AG04450 (cell line): ENCODE results near the gene DMD. TPM values are rescaled to one million over a fixed set of nuclear protein-coding genes. Genes with fewer than 3 reads are reported as not detected.

Experiments
- CTCF ChIA-PET: fragments of 300-600, 350-600 bp; formaldehyde crosslinking; extraction: SDS; loops from one replicate; lab custom pipeline; 2022; ENCODE audit warnings: antibody characterized with exemption, inconsistent platforms; lab: Charles Lee
- POLR2A ChIA-PET: fragments of 350-600 bp; formaldehyde crosslinking; extraction: SDS; loops from one replicate; lab custom pipeline; 2021; ENCODE audit warnings: antibody characterized with exemption, inconsistent platforms; lab: Yijun Ruan, JAX
- DNase-seq: peaks from one replicate; pipeline ENCODE4 v3.0.0-alpha.2; 2011; ENCODE audit warnings: low read depth, low spot score
- H3K27ac ChIP-seq: one replicate; pipeline ENCODE4 v1.5.1; 2012; ENCODE audit warnings: low read depth, low read length, control low read depth
- H3K27me3 ChIP-seq: one replicate; pipeline ENCODE4 v1.6.0; 2012; ENCODE audit warnings: low read length; ENCODE audit not compliant: control insufficient read depth, insufficient read depth
- H3K4me3 ChIP-seq: 2 replicates; pipeline ENCODE4 v1.5.1; 2011; ENCODE audit warnings: mild to moderate bottlenecking, low read depth, low read length, control low read depth
- H3K9me3 ChIP-seq: 2 replicates; pipeline ENCODE4 v1.5.1; 2012; ENCODE audit warnings: low read length; ENCODE audit not compliant: control insufficient read depth, insufficient read depth
- CTCF ChIP-seq: IDR thresholded peaks from 2 replicates; pipeline ENCODE4 v1.5.1; 2011; ENCODE audit warnings: low read depth, low read length, control low read depth, inconsistent platforms
- polyA plus RNA-seq: library from polyadenylated mRNA; depleted of rRNA; stranded (reverse); fragments of >200 nt; gene quantifications from 2 replicates; pipeline ENCODE4 v1.2.3, GENCODE V29; 2011

DMD gene
- polyA plus RNA-seq, 1 experiment: 7.6 TPM

- H3K9me3 ChIP-seq: no peaks in the 10 kb centered on the region
- ChIA-PET CTCF (no interaction called here), POLR2A (no interaction called here)
- H3K27me3 ChIP-seq: no peaks in the 10 kb centered on the region
- no peak overlapping the region for H3K27ac ChIP-seq
- TF ChIP-seq CTCF: no peak
- DNase-seq: no peak
- no peak overlapping the region for H3K4me3 ChIP-seq
Measured at GRCh38 chrX:31268359-31268758, 1943.0 kb downstream of the DMD start.

GRCh38 chrX:31266203-31267076 is 1944.9 kb downstream of the DMD start:
- Histone ChIP-seq H3K27me3 (no peaks in the 10 kb centered on the region), H3K27ac (no peak overlapping the region), H3K4me3 (peak overlapping the region; percentile 68), H3K9me3 (no peaks in the 10 kb centered on the region)
- no peak for TF ChIP-seq CTCF
- POLR2A ChIA-PET: interaction anchor here (0.6 to 1.1 kb wide), 2 partner anchors 8 to 45 kb away, joined by 3 read pairs; no protein-coding TSS in a partner anchor
- CTCF ChIA-PET: interaction anchor here (0.6 to 1.4 kb wide), 4 partner anchors 15 to 466 kb away, joined by 3 read pairs; no protein-coding TSS in a partner anchor
- no peak for DNase-seq

GRCh38 chrX:31265383-31265782 is 1946.0 kb downstream of the DMD start:
- ChIA-PET POLR2A (no interaction called here), CTCF (interaction anchor here (1.1 kb wide), 1 partner anchor 53 kb away, joined by 3 read pairs; no protein-coding TSS in a partner anchor)
- TF ChIP-seq CTCF: no peak
- Histone ChIP-seq H3K27ac (no peak overlapping the region), H3K9me3 (no peaks in the 10 kb centered on the region), H3K27me3 (no peaks in the 10 kb centered on the region), H3K4me3 (no peak overlapping the region)
- DNase-seq: no peak

DNA sequence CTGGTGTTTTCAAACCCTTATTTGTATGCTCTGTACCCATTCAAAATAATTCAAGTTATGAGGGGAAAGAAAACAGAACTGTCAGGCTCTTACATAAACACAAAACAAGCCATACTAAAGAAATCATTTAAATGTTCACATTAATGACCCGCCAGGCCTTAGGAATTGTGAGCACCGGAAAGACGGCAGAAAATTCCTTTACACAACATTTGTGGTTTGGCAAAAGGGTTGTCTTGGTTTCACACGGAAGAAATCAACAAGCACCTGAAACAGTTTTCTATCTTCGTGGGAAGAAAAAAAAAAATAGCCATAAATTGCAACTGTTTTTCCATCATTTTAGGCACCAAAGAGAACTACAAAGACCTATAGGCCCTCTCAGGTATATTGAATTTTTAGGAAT is 1951.0 kb downstream of the DMD start:
- CTCF ChIA-PET: interaction anchor here (1.7 kb wide), 1 partner anchor 46 kb away, joined by 4 read pairs; no protein-coding TSS in a partner anchor
- no peak for DNase-seq

More for the DNA sequence above, 1951.0 kb downstream of the DMD start:
- Histone ChIP-seq H3K27me3 (no peaks in the 10 kb centered on the region), H3K27ac (no peak overlapping the region), H3K4me3 (no peak overlapping the region), H3K9me3 (no peaks in the 10 kb centered on the region)
- POLR2A ChIA-PET: no interaction called here
- TF ChIP-seq CTCF: no peak
